ENCODE data around the gene USP37. TPM values are rescaled to one million over a fixed set of nuclear protein-coding genes. Genes with fewer than 3 reads are reported as not detected.

USP37 gene
- total and polyA plus RNA-seq, 2 of the 13 experiments (the other 11 are each of a cell fraction or from before 2014, with no cell fraction given) = 6.5 to 30.6 TPM

GRCh38 chr2:218421027-218421426 is 147.1 kb downstream of the USP37 start (continued):
- no peak for TF ChIP-seq LRRFIP1 (CRISPR knock-in tag; conservative IDR thresholded peaks at IDR 0.05)
- no peak for TF ChIP-seq SMC3 (IDR thresholded peaks at IDR 0.05; ENCODE audit: low read length)
- TF ChIP-seq HNF1B (CRISPR knock-in tag; IDR thresholded peaks at IDR 0.05) = 0 out of 2 replicates have a peak, but pooled peaks have one; percentile 28

- H3K79me2 ChIP-seq (ENCODE audit: insufficient read depth, low read length) = peaks cover 30% of the 10 kb centered on the region
- ATAC-seq (peak; percentile 34), FAIRE-seq (no peak), DNase-seq (ENCODE audit: low spot score) (no peak)
- peaks cover 11 to 26% of the 10 kb centered on the region in 2 experiments; a peak in 3 of 5 replicates for H3K36me3 ChIP-seq (replicated peaks in 1 of 2; ENCODE audit: control insufficient read depth in 1 of 2, insufficient read depth in 2 of 2, low read length in 2 of 2)
- intact Hi-C loops (cut with micrococcal nuclease; ENCODE audit: unreplicated experiment) (loop anchor here (2.0 kb wide), 1 partner anchor 25 kb away; no protein-coding TSS in a partner anchor), in situ Hi-C loops (cut with HindIII; ENCODE audit: extremely low pct_ligation_motif_present, low pct_unique_long_range_greater_than_20kb) (no loop called here)
- WGBS (ENCODE audit: low lambda C conversion rate) = 3% methylated on average over 7 of the region's 7 CpGs
- ChIA-PET CTCF (ENCODE audit: low intra/inter-chr PET ratio, low total read pairs) (no interaction called here), POLR2A (interaction anchor here (0.6 to 5.6 kb wide), 16 partner anchors 11 to 240 kb away, joined by 3 to 59 read pairs (median 9); partner anchors contain the start of genes BCS1L, CTDSP1 and ZNF142)
- peak overlapping the region; percentile 76 for H3K27ac ChIP-seq (ENCODE audit: extremely low read length, insufficient read depth, low read length)
- H3K4me3 ChIP-seq (replicated peaks in 1 of 3; ENCODE audit: insufficient read depth in 1 of 3, low read depth in 2 of 3, low read length in 3 of 3) = peak overlapping the region; percentile 73 to 89 (median 78)
- H3K9me3 ChIP-seq (ENCODE audit: low read length) = no peaks in the 10 kb centered on the region
- H3K27me3 ChIP-seq (ENCODE audit: control insufficient read depth in 1 of 2, insufficient read depth in 2 of 2, low read length in 2 of 2) = no peaks in the 10 kb centered on the region; a peak in 1 of 5 replicates
- H4K20me1 ChIP-seq (ENCODE audit: insufficient read depth, low read length) = peaks cover 11% of the 10 kb centered on the region; the same call in 1 of the 2 replicates
- no TSS peak for BruUV-seq (replicated peaks)
- peak overlapping the region; percentile 82 for H3K9ac ChIP-seq (ENCODE audit: insufficient read depth, low read depth, low read length)
- H2AFZ ChIP-seq (ENCODE audit: low read length) = no peak overlapping the region
- H3K4me1 ChIP-seq (ENCODE audit: insufficient read depth, low read length) = peaks cover 57% of the 10 kb centered on the region
- peak overlapping the region; percentile 95 for H3K4me2 ChIP-seq (ENCODE audit: low read depth, low read length)
- TF ChIP-seq ZBTB42 (CRISPR knock-in tag; IDR thresholded peaks at IDR 0.05) = 0 out of 2 replicates have a peak, but pooled peaks have one; percentile 24
- peak; percentile 57 for TF ChIP-seq AGO1 (IDR thresholded peaks at IDR 0.05; ENCODE audit: low read depth, low read length, poor library complexity, severe bottlenecking)
- TF ChIP-seq ZNF34 (CRISPR knock-in tag; IDR thresholded peaks at IDR 0.05; ENCODE audit: borderline replicate concordance) = no peak
- peak; percentile 70 for TF ChIP-seq AGO2 (optimal IDR thresholded peaks at IDR 0.05; ENCODE audit: low read depth, low read length)
- 0 out of 2 replicates have a peak, but pooled peaks have one; percentile 44 for TF ChIP-seq THAP9 (CRISPR knock-in tag; IDR thresholded peaks at IDR 0.05; ENCODE audit: borderline replicate concordance)
- no peak for TF ChIP-seq KAT7 (CRISPR knock-in tag; IDR thresholded peaks at IDR 0.05; ENCODE audit: borderline replicate concordance)
- peak; percentile 51; the same call in 1 of the 2 replicates for TF ChIP-seq ZBTB38 (CRISPR knock-in tag; IDR thresholded peaks at IDR 0.05)
- TF ChIP-seq WIZ (CRISPR knock-in tag; IDR thresholded peaks at IDR 0.05) = 0 out of 2 replicates have a peak, but pooled peaks have one; percentile 45
- no peak for TF ChIP-seq NFKBIZ (CRISPR knock-in tag; IDR thresholded peaks at IDR 0.05)
These were observed 148.4 kb downstream of the USP37 start for GRCh38 chr2:218419630-218420216.

All from HepG2 (cell line).